ENCODE data around the gene PLOD1. TPM values are rescaled to one million over a fixed set of nuclear protein-coding genes. Genes with fewer than 3 reads are reported as not detected.
"Not testable (repeated sequence)": the region's sequence is repeated elsewhere in the genome, so short reads cannot be mapped to it uniquely, and the experiment has no call there.

PLOD1 gene
- total and polyA plus RNA-seq, 12 donors: 37.1 to 133 (median 79.9) TPM

DNA sequence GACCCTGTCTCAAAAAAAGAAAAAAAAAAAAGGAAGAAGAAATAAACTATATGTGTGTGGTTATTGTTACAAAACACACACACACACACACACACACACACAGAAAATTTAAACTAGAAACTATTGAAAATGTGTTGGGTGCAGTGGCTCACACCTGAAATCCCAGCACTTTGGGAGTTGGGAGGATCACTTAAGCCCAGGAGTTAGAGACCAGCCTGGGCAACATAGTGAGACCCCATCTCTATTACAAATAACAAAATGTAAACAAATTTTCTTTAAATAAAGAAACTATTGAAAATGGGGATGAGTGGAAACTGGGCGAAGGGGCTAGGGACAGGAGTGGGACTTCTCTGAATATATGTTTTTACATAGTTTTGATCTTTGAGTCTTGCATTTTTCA lies 31.3 kb upstream of the PLOD1 start:
- no peaks in the 10 kb centered on the region for H3K36me3 ChIP-seq (replicated peaks in 1 of 2)
- intact Hi-C loops (cut with DNase I): no loop called here
- 92 to 97% (median 96%) methylated on average over 1 of the region's 1 CpG for WGBS, 4 donors
- H3K9me3 ChIP-seq (replicated peaks in 1 of 3): no peaks in the 10 kb centered on the region
- H3K4me3 ChIP-seq: no peak overlapping the region
- no peak for DNase-seq
- H3K27ac ChIP-seq: no peak overlapping the region
- H3K27me3 ChIP-seq: peaks cover 21% of the 10 kb centered on the region
- no peaks in the 10 kb centered on the region for H3K4me1 ChIP-seq (replicated peaks in 1 of 2)
- TF ChIP-seq CTCF (IDR thresholded peaks at IDR 0.05) (no peak), POLR2A (IDR thresholded peaks at IDR 0.05) (no peak)

GRCh38 chr1:11904156-11904555 lies 30.4 kb upstream of the PLOD1 start:
- 84 to 95% (median 90%) methylated on average over 5 of the region's 5 CpGs for WGBS, 4 donors

DNA sequence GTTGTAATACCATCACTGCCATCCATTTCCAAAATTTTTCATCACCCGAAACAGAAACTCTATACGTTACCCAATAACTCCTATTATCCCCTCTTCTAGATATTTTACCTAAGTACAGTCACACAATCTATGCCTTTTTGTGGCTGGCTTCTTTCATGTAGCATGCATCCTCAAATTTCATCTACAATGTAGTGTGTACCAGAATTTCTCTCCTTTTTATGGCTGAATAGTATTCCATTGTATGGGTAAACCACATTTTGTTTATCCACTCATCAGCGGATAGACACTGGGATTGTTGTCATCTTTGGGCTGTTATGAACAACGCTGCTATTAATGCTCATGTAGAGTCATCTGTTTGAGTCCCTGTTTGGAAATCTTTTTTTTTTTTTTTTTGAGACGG lies 29.5 kb upstream of the PLOD1 start:
- Histone ChIP-seq H3K27me3 (peaks cover 5% of the 10 kb centered on the region), H3K9me3 (replicated peaks in 1 of 3) (no peaks in the 10 kb centered on the region), H3K4me3 (no peak overlapping the region), H3K36me3 (replicated peaks in 1 of 2) (no peaks in the 10 kb centered on the region), H3K27ac (no peak overlapping the region), H3K4me1 (replicated peaks in 1 of 2) (no peaks in the 10 kb centered on the region)
- WGBS, 4 donors: 92 to 94% (median 94%) methylated on average over 5 of the region's 5 CpGs
- no peak for TF ChIP-seq CTCF (IDR thresholded peaks at IDR 0.05)
- no peak for TF ChIP-seq POLR2A (IDR thresholded peaks at IDR 0.05)
- intact Hi-C loops (cut with DNase I): no loop called here
- DNase-seq: no peak

More at GRCh38 chr1:11904156-11904555, 30.4 kb upstream of the PLOD1 start:
- DNase-seq; H3K9me3 ChIP-seq (replicated peaks in 1 of 3); H3K27ac ChIP-seq; H3K4me3 ChIP-seq; intact Hi-C loops (cut with DNase I); H3K36me3 ChIP-seq (replicated peaks in 1 of 2); H3K4me1 ChIP-seq (replicated peaks in 1 of 2): not testable (repeated sequence)
- peaks cover 13% of the 10 kb centered on the region for H3K27me3 ChIP-seq

GRCh38 chr1:11906870-11907269 lies 27.6 kb upstream of the PLOD1 start:
- H3K27me3 ChIP-seq: no peaks in the 10 kb centered on the region
- TF ChIP-seq CTCF (IDR thresholded peaks at IDR 0.05) (no peak), POLR2A (IDR thresholded peaks at IDR 0.05) (no peak)
- H3K4me3 ChIP-seq: no peak overlapping the region
- H3K4me1 ChIP-seq (replicated peaks in 1 of 2): no peaks in the 10 kb centered on the region
- no peaks in the 10 kb centered on the region for H3K9me3 ChIP-seq (replicated peaks in 1 of 3)
- peak in 1 of 7 donors; percentile 62 for DNase-seq
- H3K36me3 ChIP-seq (replicated peaks in 1 of 2): no peaks in the 10 kb centered on the region
- intact Hi-C loops (cut with DNase I): no loop called here
- WGBS, 4 donors: 53 to 83% (median 68%) methylated on average over 9 to 10 of the region's 10 CpGs
- H3K27ac ChIP-seq: no peak overlapping the region

- no peaks in the 10 kb centered on the region for H3K36me3 ChIP-seq (replicated peaks in 1 of 2)
- whole genome bisulfite sequencing, 4 donors: 11 to 14% (median 14%) methylated on average over 19 of the region's 19 CpGs
- no peaks in the 10 kb centered on the region for H3K27me3 ChIP-seq
- no peaks in the 10 kb centered on the region for H3K4me1 ChIP-seq (replicated peaks in 1 of 2)
- no peaks in the 10 kb centered on the region for H3K9me3 ChIP-seq (replicated peaks in 1 of 3)
- peak overlapping the region; percentile 76 to 99 (median 97) for H3K27ac ChIP-seq
- TF ChIP-seq CTCF (IDR thresholded peaks at IDR 0.05): peak; percentile 80 to 97 (median 86)
- no peak for TF ChIP-seq POLR2A (IDR thresholded peaks at IDR 0.05)
- intact Hi-C loops (cut with DNase I): no loop called here
- peak; percentile 92 to 98 (median 95) for DNase-seq
- H3K4me3 ChIP-seq: no peak overlapping the region
These were observed 27.0 kb upstream of the PLOD1 start for GRCh38 chr1:11907275-11908094.
